Neural progenitor cell (in vitro differentiated cells): Measurements from ENCODE around the gene CLSTN2. TPM values are rescaled to one million over a fixed set of nuclear protein-coding genes. Genes with fewer than 3 reads are reported as not detected.

Experiments used
- DNase-seq: peaks from one replicate; pipeline ENCODE4 v3.0.0-alpha.2; 2016; ENCODE audit warnings: low spot score
- H2AFZ ChIP-seq: fragments of 200-600 bp; sonication (generic); replicated peaks from 2 replicates; pipeline ENCODE4 v1.6.1; 2016; ENCODE audit warnings: antibody characterized with exemption
- H3F3A ChIP-seq: fragments of 200-600 bp; sonication (generic); 2 replicates; pipeline ENCODE4 v1.6.1; 2016; ENCODE audit warnings: antibody characterized with exemption, low read depth
- H3K27ac ChIP-seq: fragments of 200-600 bp; sonication (generic); 2 replicates; pipeline ENCODE4 v1.5.1; 2016; ENCODE audit warnings: mild to moderate bottlenecking
- H3K27me3 ChIP-seq: fragments of 200-600 bp; sonication (generic); 2 replicates; pipeline ENCODE4 v1.6.1; 2016; ENCODE audit warnings: mild to moderate bottlenecking, moderate library complexity
- H3K36me3 ChIP-seq: fragments of 200-600 bp; sonication (generic); 2 replicates; pipeline ENCODE4 v1.5.1; 2016
- H3K4me1 ChIP-seq: fragments of 200-600 bp; sonication (generic); 2 replicates; pipeline ENCODE4 v1.6.1; 2016; ENCODE audit warnings: mixed run types
- H3K4me2 ChIP-seq: fragments of 200-600 bp; sonication (generic); 2 replicates; pipeline ENCODE4 v1.6.1; 2016
- H3K4me3 ChIP-seq: fragments of 200-600 bp; sonication (generic); 2 replicates; pipeline ENCODE4 v1.5.1; 2016
- H3K79me2 ChIP-seq: fragments of 200-600 bp; sonication (generic); 2 replicates; pipeline ENCODE4 v1.6.1; 2016; ENCODE audit warnings: low read depth
- H3K9ac ChIP-seq: fragments of 200-600 bp; sonication (generic); 2 replicates; pipeline ENCODE4 v1.6.1; 2016
- H3K9me3 ChIP-seq: fragments of 200-600 bp; sonication (generic); 2 replicates; pipeline ENCODE4 v1.5.1; 2016; ENCODE audit warnings: low read depth
- H4K20me1 ChIP-seq: fragments of 200-600 bp; sonication (generic); 2 replicates; pipeline ENCODE4 v1.6.1; 2016; ENCODE audit warnings: low read depth
- H3K27ac Mint-ChIP-seq: 3 replicates; pipeline ENCODE4 v1.8.0; 2021; ENCODE audit warnings: mixed read lengths
- H3K27me3 Mint-ChIP-seq: 2 replicates; pipeline ENCODE4 v1.8.0; 2022; ENCODE audit warnings: low read depth, mild to moderate bottlenecking, inconsistent platforms, moderate library complexity, mixed read lengths; ENCODE audit not compliant: insufficient read depth
- H3K36me3 Mint-ChIP-seq: 3 replicates; pipeline ENCODE4 v1.8.0; 2021; ENCODE audit warnings: mixed read lengths
- H3K4me1 Mint-ChIP-seq: 3 replicates; pipeline ENCODE4 v1.8.0; 2021; ENCODE audit warnings: mixed read lengths
- H3K4me3 Mint-ChIP-seq: 3 replicates; pipeline ENCODE4 v1.8.0; 2021; ENCODE audit warnings: mild to moderate bottlenecking, moderate library complexity, mixed read lengths
- H3K9me3 Mint-ChIP-seq: 3 replicates; pipeline ENCODE4 v1.8.0; 2020; ENCODE audit warnings: mixed read lengths
- EZH2 ChIP-seq: fragments of 200-600 bp; sonication (generic); IDR thresholded peaks from 2 replicates; pipeline ENCODE4 v1.6.1; 2017; ENCODE audit warnings: antibody characterized with exemption, mild to moderate bottlenecking, moderate library complexity
- EZH2phosphoT487 ChIP-seq: fragments of 200-600 bp; sonication (generic); IDR thresholded peaks from 2 replicates; pipeline ENCODE4 v1.6.1; 2017; ENCODE audit warnings: antibody characterized with exemption
- total RNA-seq: library from RNA; depleted of rRNA; stranded (reverse); fragments of >200 nt; gene quantifications from 2 replicates; pipeline ENCODE4 v1.2.3, GENCODE V29; 2015; ENCODE audit warnings: low replicate concordance
- TF ChIP-seq, protein P1 (sequence below): fragments of 200-600 bp; sonication (generic); IDR thresholded peaks from 2 replicates; pipeline ENCODE4 v1.5.1; 2017; ENCODE audit warnings: antibody characterized with exemption, mild to moderate bottlenecking

CLSTN2 gene
- total RNA-seq, 1 donor from 2014 or later: 0.22 TPM

DNA sequence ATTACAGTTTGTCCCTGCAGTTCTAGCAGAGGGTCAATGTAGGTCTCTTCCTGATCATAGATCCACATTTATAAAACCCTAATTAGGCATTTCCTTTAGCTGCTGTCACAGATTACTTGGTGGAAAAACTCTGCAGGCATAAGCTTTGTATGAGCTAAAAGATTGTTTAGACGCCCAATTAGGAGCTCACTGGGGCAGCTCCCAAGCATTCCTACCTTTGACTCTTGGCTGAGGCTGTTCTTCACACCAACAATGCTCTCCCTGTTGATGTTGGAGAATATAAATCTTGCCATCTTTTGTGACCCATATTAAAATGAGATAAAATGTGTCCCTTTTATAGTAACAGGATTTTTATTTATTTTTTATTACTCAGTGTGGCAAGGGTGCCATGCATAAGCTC lies 594.6 kb downstream of the CLSTN2 start:
- no peaks in the 10 kb centered on the region for H3K36me3 ChIP-seq
- no peak overlapping the region for H3K27ac Mint-ChIP-seq
- no peaks in the 10 kb centered on the region for H3K27me3 ChIP-seq
- no peak for DNase-seq
- H3K4me2 ChIP-seq: no peak overlapping the region
- no peak overlapping the region for H3K27ac ChIP-seq
- H3F3A ChIP-seq: no peaks in the 10 kb centered on the region
- peaks cover 6% of the 10 kb centered on the region for H3K4me1 Mint-ChIP-seq
- H2AFZ ChIP-seq: no peak overlapping the region
- no peaks in the 10 kb centered on the region for H4K20me1 ChIP-seq
- H3K79me2 ChIP-seq: no peaks in the 10 kb centered on the region
- no peak overlapping the region for H3K4me3 ChIP-seq
- no peak overlapping the region for H3K4me3 Mint-ChIP-seq
- TF ChIP-seq EZH2phosphoT487 (no peak), EZH2 (no peak)
- TF ChIP-seq, protein P1, sequence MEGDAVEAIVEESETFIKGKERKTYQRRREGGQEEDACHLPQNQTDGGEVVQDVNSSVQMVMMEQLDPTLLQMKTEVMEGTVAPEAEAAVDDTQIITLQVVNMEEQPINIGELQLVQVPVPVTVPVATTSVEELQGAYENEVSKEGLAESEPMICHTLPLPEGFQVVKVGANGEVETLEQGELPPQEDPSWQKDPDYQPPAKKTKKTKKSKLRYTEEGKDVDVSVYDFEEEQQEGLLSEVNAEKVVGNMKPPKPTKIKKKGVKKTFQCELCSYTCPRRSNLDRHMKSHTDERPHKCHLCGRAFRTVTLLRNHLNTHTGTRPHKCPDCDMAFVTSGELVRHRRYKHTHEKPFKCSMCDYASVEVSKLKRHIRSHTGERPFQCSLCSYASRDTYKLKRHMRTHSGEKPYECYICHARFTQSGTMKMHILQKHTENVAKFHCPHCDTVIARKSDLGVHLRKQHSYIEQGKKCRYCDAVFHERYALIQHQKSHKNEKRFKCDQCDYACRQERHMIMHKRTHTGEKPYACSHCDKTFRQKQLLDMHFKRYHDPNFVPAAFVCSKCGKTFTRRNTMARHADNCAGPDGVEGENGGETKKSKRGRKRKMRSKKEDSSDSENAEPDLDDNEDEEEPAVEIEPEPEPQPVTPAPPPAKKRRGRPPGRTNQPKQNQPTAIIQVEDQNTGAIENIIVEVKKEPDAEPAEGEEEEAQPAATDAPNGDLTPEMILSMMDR: no peak
- H3K9me3 Mint-ChIP-seq: peaks cover 6% of the 10 kb centered on the region
- no peak overlapping the region for H3K9ac ChIP-seq
- no peaks in the 10 kb centered on the region for H3K4me1 ChIP-seq
- H3K27me3 Mint-ChIP-seq: no peaks in the 10 kb centered on the region
- no peaks in the 10 kb centered on the region for H3K36me3 Mint-ChIP-seq
- H3K9me3 ChIP-seq: no peaks in the 10 kb centered on the region

DNA sequence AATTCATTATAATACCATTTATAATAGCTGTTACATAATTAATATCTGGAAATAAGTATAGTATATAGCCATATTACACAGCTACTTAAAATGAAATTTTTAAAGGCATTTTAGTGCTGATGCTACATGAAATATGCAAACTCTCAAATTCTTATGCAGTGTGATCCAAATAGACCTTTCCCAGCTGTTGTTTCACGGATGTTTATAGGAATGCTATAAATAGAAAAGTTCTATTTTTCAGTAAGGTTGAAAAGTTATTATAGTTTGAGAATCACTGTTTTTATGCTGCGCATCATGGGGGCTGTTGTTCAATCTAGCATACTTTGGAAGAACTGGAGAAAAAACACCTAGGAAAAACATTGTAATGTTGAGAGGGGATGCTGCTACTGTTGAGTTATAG lies 595.1 kb downstream of the CLSTN2 start:
- Histone ChIP-seq H3K4me3 (no peak overlapping the region), H3K4me1 (no peaks in the 10 kb centered on the region), H3F3A (no peaks in the 10 kb centered on the region), H3K79me2 (no peaks in the 10 kb centered on the region), H3K9ac (no peak overlapping the region), H3K27ac (no peak overlapping the region), H3K4me2 (no peak overlapping the region), H2AFZ (no peak overlapping the region), H3K9me3 (no peaks in the 10 kb centered on the region), H3K36me3 (no peaks in the 10 kb centered on the region), H3K27me3 (no peaks in the 10 kb centered on the region), H4K20me1 (no peaks in the 10 kb centered on the region)
- TF ChIP-seq EZH2 (no peak), EZH2phosphoT487 (no peak)
- TF ChIP-seq, protein P1: no peak
- H3K27ac Mint-ChIP-seq: no peak overlapping the region
- peaks cover 6% of the 10 kb centered on the region for H3K4me1 Mint-ChIP-seq
- H3K27me3 Mint-ChIP-seq: peaks cover 4% of the 10 kb centered on the region
- H3K36me3 Mint-ChIP-seq: no peaks in the 10 kb centered on the region
- H3K4me3 Mint-ChIP-seq: no peak overlapping the region
- no peak for DNase-seq
- peaks cover 10% of the 10 kb centered on the region for H3K9me3 Mint-ChIP-seq

DNA sequence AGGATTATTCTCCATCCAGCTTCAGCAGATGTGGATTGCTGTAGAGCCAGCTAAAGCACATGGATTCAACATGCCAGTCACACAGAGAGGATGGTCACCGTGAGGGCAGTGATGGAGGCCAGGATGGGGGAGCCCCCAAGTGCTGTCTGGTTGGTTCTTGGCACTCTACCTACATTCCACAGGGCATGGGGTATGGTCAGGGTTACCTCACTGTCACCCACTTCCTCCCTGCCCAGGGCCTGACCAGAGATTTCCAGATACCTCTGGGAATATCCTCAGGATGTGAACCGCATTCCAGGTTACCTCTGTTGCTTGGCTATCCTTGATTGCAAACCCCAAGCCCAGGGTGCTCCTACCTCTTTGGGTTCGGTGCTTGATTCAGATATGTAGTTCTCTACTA lies 595.6 kb downstream of the CLSTN2 start:
- Histone ChIP-seq H3F3A (no peaks in the 10 kb centered on the region), H3K27me3 (no peaks in the 10 kb centered on the region), H3K79me2 (no peaks in the 10 kb centered on the region), H3K9me3 (no peaks in the 10 kb centered on the region), H3K4me3 (no peak overlapping the region), H3K4me2 (no peak overlapping the region), H4K20me1 (no peaks in the 10 kb centered on the region), H3K27ac (no peak overlapping the region), H2AFZ (no peak overlapping the region), H3K4me1 (no peaks in the 10 kb centered on the region), H3K9ac (no peak overlapping the region), H3K36me3 (no peaks in the 10 kb centered on the region)
- no peak for DNase-seq
- H3K27me3 Mint-ChIP-seq: peaks cover 4% of the 10 kb centered on the region
- no peak overlapping the region for H3K4me3 Mint-ChIP-seq
- no peaks in the 10 kb centered on the region for H3K36me3 Mint-ChIP-seq
- TF ChIP-seq EZH2phosphoT487 (no peak), EZH2 (no peak)
- TF ChIP-seq, protein P1: no peak
- peaks cover 6% of the 10 kb centered on the region for H3K4me1 Mint-ChIP-seq
- peaks cover 11% of the 10 kb centered on the region for H3K9me3 Mint-ChIP-seq
- no peak overlapping the region for H3K27ac Mint-ChIP-seq
